GM23338 (cell line): ENCODE results near the gene RILPL1. TPM values are rescaled to one million over a fixed set of nuclear protein-coding genes. Genes with fewer than 3 reads are reported as not detected.

Experiments used
- ATAC-seq: fragments of 200-7000 bp; cut with Tn5 transposase; 3 replicates; pipeline ENCODE4 v1.9.1; 2020
- DNase-seq: peaks from one replicate; pipeline ENCODE4 v3.0.0-alpha.2; 2015; ENCODE audit warnings: low spot score
- H2AFZ ChIP-seq: fragments of 200-600 bp; sonication (generic); 2 replicates; pipeline ENCODE4 v1.8.0; 2016; ENCODE audit warnings: antibody characterized with exemption, mild to moderate bottlenecking, moderate library complexity
- H3F3A ChIP-seq: fragments of 200-600 bp; sonication (generic); replicated peaks from 2 replicates; pipeline ENCODE4 v1.8.0; 2017; ENCODE audit warnings: antibody characterized with exemption, mixed run types, low read depth
- H3K27ac ChIP-seq: fragments of 200-600 bp; sonication (generic); 2 replicates; pipeline ENCODE4 v1.6.1; 2016; ENCODE audit warnings: low read depth
- H3K27me3 ChIP-seq: fragments of 200-600 bp; sonication (generic); 2 replicates; pipeline ENCODE4 v1.8.0; 2016; ENCODE audit warnings: mild to moderate bottlenecking, mixed run types, moderate library complexity; ENCODE audit not compliant: insufficient read depth
- H3K36me3 ChIP-seq: fragments of 200-600 bp; sonication (generic); 2 replicates; pipeline ENCODE4 v1.8.0; 2016; ENCODE audit warnings: mild to moderate bottlenecking; ENCODE audit not compliant: insufficient read depth
- H3K4me1 ChIP-seq: fragments of 200-600 bp; sonication (generic); 2 replicates; pipeline ENCODE4 v1.8.0; 2016; ENCODE audit warnings: mild to moderate bottlenecking, moderate library complexity; ENCODE audit not compliant: insufficient read depth
- H3K4me2 ChIP-seq: fragments of 200-600 bp; sonication (generic); 2 replicates; pipeline ENCODE4 v1.7.1; 2017; ENCODE audit warnings: mixed run types
- H3K4me3 ChIP-seq: fragments of 200-600 bp; sonication (generic); 2 replicates; pipeline ENCODE4 v1.6.1; 2016; ENCODE audit warnings: mixed run types
- H3K79me2 ChIP-seq: fragments of 200-600 bp; sonication (generic); replicated peaks from 2 replicates; pipeline ENCODE4 v1.8.0; 2017; ENCODE audit warnings: mild to moderate bottlenecking; ENCODE audit not compliant: insufficient read depth
- H3K9me2 ChIP-seq: fragments of 200-600 bp; sonication (generic); 2 replicates; pipeline ENCODE4 v1.8.0; 2017; ENCODE audit not compliant: insufficient read depth
- H4K20me1 ChIP-seq: fragments of 200-600 bp; sonication (generic); replicated peaks from 2 replicates; pipeline ENCODE4 v1.8.0; 2017; ENCODE audit warnings: mild to moderate bottlenecking; ENCODE audit not compliant: insufficient read depth
- H3K27ac Mint-ChIP-seq: 2 replicates; pipeline ENCODE4 v1.8.0; 2020; ENCODE audit warnings: inconsistent platforms, mild to moderate bottlenecking, moderate library complexity, mixed read lengths
- H3K27me3 Mint-ChIP-seq: 3 replicates; pipeline ENCODE4 v1.8.0; 2022; ENCODE audit warnings: low read depth, mild to moderate bottlenecking, moderate library complexity, mixed read lengths, inconsistent platforms; ENCODE audit not compliant: insufficient read depth, poor library complexity
- H3K36me3 Mint-ChIP-seq: 3 replicates; pipeline ENCODE4 v1.8.0; 2021; ENCODE audit warnings: low read depth, mild to moderate bottlenecking, inconsistent platforms, moderate library complexity, mixed read lengths
- H3K4me1 Mint-ChIP-seq: 3 replicates; pipeline ENCODE4 v1.8.0; 2020; ENCODE audit warnings: mild to moderate bottlenecking, inconsistent platforms, mixed read lengths
- H3K4me3 Mint-ChIP-seq: 3 replicates; pipeline ENCODE4 v1.8.0; 2021; ENCODE audit warnings: moderate library complexity, mild to moderate bottlenecking, inconsistent platforms, mixed read lengths
- H3K9me3 Mint-ChIP-seq: 3 replicates; pipeline ENCODE4 v1.8.0; 2020; ENCODE audit warnings: moderate library complexity, mild to moderate bottlenecking, inconsistent platforms, mixed read lengths
- CREB1 ChIP-seq: fragments of 250-450 bp; sonication (Bioruptor Pico); IDR thresholded peaks from 2 replicates; pipeline ENCODE4 v1.5.0; 2020; ENCODE audit warnings: low read depth, mild to moderate bottlenecking, moderate library complexity
- EZH2phosphoT487 ChIP-seq: fragments of 200-600 bp; sonication (generic); IDR thresholded peaks from one replicate; pipeline ENCODE4 v1.8.1; 2018; ENCODE audit warnings: antibody characterized with exemption; ENCODE audit not compliant: unreplicated experiment
- POLR2AphosphoS5 ChIP-seq: IDR thresholded peaks from 2 replicates; pipeline ENCODE4 v1.6.1; 2016; ENCODE audit warnings: antibody characterized with exemption, low read depth
- STAT1 ChIP-seq: IDR thresholded peaks from one replicate; pipeline ENCODE4 v1.6.1; 2016; ENCODE audit warnings: antibody characterized with exemption; ENCODE audit not compliant: unreplicated experiment
- ZNF114 ChIP-seq: fragments of 250-450 bp; sonication (Bioruptor Pico); IDR thresholded peaks from 2 replicates; pipeline ENCODE4 v1.5.0; 2020; ENCODE audit warnings: mild to moderate bottlenecking, moderate library complexity
- polyA plus RNA-seq: library from polyadenylated mRNA; unstranded; fragments of >200 nt; fragmentation: Nextera tagmentation; extraction: Ambion mirVana; gene quantifications from 2 replicates; pipeline ENCODE4 v1.2.1, GENCODE V29; 2016
- total RNA-seq: library from RNA; depleted of rRNA; stranded (reverse); fragments of >200 nt; shearing (Covaris generic); gene quantifications from 2 replicates; pipeline ENCODE4 v1.2.3, GENCODE V29; 2014
- TF ChIP-seq, protein P1 (sequence below): fragments of 250-450 bp; sonication (Bioruptor Pico); IDR thresholded peaks from 2 replicates; pipeline ENCODE4 v1.5.0; 2020; ENCODE audit warnings: mild to moderate bottlenecking, moderate library complexity
- TF ChIP-seq, protein P2 (sequence below): IDR thresholded peaks from one replicate; pipeline ENCODE4 v1.6.1; 2018; ENCODE audit warnings: antibody characterized with exemption; ENCODE audit not compliant: unreplicated experiment
- TF ChIP-seq, protein P3 (sequence below): IDR thresholded peaks from 2 replicates; pipeline ENCODE4 v1.6.1; 2016; ENCODE audit warnings: antibody characterized with exemption

The RILPL1 gene
- total and polyA plus RNA-seq, 2 experiments from 2014 or later = 3.9 to 7.9 TPM

DNA sequence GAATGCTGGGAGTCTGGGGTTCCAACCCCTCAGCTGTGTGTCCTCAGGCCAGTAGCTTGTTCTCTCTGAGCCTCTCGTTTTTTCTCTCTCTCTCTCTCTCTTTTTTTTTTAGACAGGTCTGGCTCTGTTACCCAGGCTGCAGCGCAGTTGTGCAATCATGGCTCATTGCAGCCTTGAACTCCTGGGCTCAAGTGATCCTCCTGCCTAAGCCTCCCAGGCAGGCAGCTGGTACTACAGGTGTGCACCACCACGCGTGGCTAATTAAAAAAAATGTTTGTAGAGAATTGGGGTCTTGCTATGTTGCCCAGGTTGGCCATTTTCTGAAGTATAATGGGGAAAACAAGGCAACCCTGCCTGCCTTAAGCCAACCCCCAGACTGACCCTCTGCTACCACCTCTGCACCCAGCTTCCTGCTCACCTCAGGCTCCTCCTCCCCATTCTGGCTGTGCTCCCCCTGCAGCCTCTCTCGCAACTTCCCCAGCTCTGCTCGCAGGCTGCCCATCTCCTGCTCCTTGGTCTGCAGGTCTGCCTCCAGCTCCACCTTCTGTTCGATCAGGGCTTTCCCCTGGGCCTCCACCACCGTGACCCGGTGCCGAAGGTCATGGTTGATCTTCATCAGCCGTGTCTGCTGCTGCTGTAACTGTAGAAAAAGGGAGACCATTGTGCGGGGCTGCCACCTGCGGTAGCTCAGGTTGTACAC, 35.2 kb downstream of the RILPL1 start (continued):
- TF ChIP-seq, protein P1, sequence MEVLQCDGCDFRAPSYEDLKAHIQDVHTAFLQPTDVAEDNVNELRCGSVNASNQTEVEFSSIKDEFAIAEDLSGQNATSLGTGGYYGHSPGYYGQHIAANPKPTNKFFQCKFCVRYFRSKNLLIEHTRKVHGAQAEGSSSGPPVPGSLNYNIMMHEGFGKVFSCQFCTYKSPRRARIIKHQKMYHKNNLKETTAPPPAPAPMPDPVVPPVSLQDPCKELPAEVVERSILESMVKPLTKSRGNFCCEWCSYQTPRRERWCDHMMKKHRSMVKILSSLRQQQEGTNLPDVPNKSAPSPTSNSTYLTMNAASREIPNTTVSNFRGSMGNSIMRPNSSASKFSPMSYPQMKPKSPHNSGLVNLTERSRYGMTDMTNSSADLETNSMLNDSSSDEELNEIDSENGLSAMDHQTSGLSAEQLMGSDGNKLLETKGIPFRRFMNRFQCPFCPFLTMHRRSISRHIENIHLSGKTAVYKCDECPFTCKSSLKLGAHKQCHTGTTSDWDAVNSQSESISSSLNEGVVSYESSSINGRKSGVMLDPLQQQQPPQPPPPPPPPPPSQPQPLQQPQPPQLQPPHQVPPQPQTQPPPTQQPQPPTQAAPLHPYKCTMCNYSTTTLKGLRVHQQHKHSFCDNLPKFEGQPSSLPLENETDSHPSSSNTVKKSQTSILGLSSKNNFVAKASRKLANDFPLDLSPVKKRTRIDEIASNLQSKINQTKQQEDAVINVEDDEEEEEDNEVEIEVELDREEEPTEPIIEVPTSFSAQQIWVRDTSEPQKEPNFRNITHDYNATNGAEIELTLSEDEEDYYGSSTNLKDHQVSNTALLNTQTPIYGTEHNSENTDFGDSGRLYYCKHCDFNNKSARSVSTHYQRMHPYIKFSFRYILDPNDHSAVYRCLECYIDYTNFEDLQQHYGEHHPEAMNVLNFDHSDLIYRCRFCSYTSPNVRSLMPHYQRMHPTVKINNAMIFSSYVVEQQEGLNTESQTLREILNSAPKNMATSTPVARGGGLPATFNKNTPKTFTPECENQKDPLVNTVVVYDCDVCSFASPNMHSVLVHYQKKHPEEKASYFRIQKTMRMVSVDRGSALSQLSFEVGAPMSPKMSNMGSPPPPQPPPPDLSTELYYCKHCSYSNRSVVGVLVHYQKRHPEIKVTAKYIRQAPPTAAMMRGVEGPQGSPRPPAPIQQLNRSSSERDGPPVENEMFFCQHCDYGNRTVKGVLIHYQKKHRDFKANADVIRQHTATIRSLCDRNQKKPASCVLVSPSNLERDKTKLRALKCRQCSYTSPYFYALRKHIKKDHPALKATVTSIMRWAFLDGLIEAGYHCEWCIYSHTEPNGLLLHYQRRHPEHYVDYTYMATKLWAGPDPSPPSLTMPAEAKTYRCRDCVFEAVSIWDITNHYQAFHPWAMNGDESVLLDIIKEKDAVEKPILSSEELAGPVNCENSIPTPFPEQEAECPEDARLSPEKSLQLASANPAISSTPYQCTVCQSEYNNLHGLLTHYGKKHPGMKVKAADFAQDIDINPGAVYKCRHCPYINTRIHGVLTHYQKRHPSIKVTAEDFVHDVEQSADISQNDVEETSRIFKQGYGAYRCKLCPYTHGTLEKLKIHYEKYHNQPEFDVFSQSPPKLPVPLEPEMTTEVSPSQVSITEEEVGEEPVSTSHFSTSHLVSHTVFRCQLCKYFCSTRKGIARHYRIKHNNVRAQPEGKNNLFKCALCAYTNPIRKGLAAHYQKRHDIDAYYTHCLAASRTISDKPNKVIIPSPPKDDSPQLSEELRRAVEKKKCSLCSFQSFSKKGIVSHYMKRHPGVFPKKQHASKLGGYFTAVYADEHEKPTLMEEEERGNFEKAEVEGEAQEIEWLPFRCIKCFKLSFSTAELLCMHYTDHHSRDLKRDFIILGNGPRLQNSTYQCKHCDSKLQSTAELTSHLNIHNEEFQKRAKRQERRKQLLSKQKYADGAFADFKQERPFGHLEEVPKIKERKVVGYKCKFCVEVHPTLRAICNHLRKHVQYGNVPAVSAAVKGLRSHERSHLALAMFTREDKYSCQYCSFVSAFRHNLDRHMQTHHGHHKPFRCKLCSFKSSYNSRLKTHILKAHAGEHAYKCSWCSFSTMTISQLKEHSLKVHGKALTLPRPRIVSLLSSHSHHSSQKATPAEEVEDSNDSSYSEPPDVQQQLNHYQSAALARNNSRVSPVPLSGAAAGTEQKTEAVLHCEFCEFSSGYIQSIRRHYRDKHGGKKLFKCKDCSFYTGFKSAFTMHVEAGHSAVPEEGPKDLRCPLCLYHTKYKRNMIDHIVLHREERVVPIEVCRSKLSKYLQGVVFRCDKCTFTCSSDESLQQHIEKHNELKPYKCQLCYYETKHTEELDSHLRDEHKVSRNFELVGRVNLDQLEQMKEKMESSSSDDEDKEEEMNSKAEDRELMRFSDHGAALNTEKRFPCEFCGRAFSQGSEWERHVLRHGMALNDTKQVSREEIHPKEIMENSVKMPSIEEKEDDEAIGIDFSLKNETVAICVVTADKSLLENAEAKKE = no peak
- TF ChIP-seq, protein P2, sequence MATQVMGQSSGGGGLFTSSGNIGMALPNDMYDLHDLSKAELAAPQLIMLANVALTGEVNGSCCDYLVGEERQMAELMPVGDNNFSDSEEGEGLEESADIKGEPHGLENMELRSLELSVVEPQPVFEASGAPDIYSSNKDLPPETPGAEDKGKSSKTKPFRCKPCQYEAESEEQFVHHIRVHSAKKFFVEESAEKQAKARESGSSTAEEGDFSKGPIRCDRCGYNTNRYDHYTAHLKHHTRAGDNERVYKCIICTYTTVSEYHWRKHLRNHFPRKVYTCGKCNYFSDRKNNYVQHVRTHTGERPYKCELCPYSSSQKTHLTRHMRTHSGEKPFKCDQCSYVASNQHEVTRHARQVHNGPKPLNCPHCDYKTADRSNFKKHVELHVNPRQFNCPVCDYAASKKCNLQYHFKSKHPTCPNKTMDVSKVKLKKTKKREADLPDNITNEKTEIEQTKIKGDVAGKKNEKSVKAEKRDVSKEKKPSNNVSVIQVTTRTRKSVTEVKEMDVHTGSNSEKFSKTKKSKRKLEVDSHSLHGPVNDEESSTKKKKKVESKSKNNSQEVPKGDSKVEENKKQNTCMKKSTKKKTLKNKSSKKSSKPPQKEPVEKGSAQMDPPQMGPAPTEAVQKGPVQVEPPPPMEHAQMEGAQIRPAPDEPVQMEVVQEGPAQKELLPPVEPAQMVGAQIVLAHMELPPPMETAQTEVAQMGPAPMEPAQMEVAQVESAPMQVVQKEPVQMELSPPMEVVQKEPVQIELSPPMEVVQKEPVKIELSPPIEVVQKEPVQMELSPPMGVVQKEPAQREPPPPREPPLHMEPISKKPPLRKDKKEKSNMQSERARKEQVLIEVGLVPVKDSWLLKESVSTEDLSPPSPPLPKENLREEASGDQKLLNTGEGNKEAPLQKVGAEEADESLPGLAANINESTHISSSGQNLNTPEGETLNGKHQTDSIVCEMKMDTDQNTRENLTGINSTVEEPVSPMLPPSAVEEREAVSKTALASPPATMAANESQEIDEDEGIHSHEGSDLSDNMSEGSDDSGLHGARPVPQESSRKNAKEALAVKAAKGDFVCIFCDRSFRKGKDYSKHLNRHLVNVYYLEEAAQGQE = no peak
- TF ChIP-seq ZNF114 (CRISPR knock-in tag) (no peak), EZH2phosphoT487 (no peak)

DNA sequence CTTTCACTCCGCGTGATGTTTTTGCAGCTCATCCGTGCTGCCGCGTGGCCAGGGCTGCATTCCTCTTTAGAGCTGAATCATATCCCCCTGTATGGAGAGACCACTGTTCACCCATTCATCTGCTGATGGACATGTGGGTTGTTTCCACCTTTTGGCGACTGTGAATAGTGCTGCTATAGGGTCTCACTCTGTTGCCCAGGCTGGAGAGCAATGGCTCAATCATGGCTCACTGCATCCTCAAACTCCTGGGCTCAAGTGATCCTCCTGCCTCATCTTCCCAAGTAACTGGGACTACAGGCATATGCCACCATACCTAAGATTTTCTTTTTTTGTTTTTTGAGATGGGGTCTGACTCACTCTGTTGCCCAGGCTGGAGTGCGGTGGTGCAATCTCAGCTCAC, 36.5 kb downstream of the RILPL1 start:
- ATAC-seq (no peak), DNase-seq (no peak)
- H3K4me2 ChIP-seq = no peak overlapping the region
- H3K27ac ChIP-seq = no peak overlapping the region
- H4K20me1 ChIP-seq = no peaks in the 10 kb centered on the region
- no peaks in the 10 kb centered on the region for H3K79me2 ChIP-seq
- no peaks in the 10 kb centered on the region for H3K9me2 ChIP-seq
- H3K4me1 ChIP-seq = no peaks in the 10 kb centered on the region
- H3F3A ChIP-seq = no peaks in the 10 kb centered on the region
- H3K27me3 ChIP-seq = no peaks in the 10 kb centered on the region
- Mint-ChIP-seq H3K9me3 (no peaks in the 10 kb centered on the region), H3K36me3 (peaks cover 3% of the 10 kb centered on the region; the same call in 1 of the 3 replicates), H3K4me1 (peaks cover 7% of the 10 kb centered on the region), H3K27me3 (peaks cover 5% of the 10 kb centered on the region), H3K27ac (no peak overlapping the region), H3K4me3 (no peak overlapping the region)
- no peaks in the 10 kb centered on the region for H3K36me3 ChIP-seq
- H3K4me3 ChIP-seq = no peak overlapping the region
- no peak overlapping the region for H2AFZ ChIP-seq
- TF ChIP-seq POLR2AphosphoS5 (no peak), EZH2phosphoT487 (no peak), CREB1 (no peak), STAT1 (no peak)
- TF ChIP-seq, protein P3, sequence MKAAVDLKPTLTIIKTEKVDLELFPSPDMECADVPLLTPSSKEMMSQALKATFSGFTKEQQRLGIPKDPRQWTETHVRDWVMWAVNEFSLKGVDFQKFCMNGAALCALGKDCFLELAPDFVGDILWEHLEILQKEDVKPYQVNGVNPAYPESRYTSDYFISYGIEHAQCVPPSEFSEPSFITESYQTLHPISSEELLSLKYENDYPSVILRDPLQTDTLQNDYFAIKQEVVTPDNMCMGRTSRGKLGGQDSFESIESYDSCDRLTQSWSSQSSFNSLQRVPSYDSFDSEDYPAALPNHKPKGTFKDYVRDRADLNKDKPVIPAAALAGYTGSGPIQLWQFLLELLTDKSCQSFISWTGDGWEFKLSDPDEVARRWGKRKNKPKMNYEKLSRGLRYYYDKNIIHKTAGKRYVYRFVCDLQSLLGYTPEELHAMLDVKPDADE = no peak
